ENCODE data around the gene CD300C.

- TF ChIP-seq EZH2 (IDR thresholded peaks at IDR 0.05; ENCODE audit: insufficient read depth, low read length) (no peak), CTCF (IDR thresholded peaks at IDR 0.05; ENCODE audit: insufficient read depth, low read depth, low read length) (no peak)
Observed at GRCh38 chr17:74565126-74565525, 19.2 kb upstream of the CD300C start.

All from astrocyte (in vitro differentiated cells and primary cell).